HuH-7.5 (cell line): Measurements from ENCODE around the gene LRRC7.
"Not testable (repeated sequence)": the region's sequence is repeated elsewhere in the genome, so short reads cannot be mapped to it uniquely, and the experiment has no call there.

Experiments used
- DNase-seq: peaks from one replicate; pipeline ENCODE4 v3.0.0; 2011; ENCODE audit warnings: low spot score

LRRC7 gene

DNA sequence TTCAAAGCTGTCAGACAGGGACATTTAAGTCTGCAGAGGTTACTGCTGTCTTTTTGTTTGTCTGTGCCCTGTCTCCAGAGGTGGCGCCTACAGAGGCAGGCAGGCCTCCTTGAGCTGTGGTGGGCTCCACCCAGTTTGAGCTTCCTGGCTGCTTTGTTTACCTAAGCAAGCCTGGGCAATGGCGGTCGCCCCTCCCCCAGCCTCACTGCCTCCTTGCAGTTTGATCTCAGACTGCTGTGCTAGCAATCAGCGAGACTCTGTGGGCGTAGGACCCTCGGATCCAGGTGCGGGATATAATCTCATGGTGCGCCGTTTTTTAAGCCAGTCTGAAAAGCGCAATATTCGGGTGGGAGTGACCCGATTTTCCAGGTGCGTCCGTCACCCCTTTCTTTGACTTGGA, 320.3 kb downstream of the LRRC7 start:
- not testable (repeated sequence) for DNase-seq

DNA sequence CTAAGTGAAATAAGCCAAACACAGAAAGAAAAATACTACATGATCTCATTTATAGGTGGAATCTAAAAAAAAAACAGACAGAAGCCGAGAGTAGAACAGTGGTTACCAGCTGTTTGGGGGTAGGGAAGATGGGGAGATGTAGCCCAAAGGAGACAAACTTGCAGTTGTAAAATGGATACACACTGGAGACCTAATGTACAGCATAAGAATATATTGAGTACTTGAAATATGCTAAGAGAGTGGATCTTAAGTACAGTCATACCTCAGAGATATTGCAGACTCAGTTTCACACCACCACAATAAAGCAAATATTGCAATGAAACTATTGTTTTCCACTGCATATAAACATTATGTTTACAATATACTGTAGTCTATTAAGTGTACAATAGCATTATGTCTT, 320.9 kb downstream of the LRRC7 start:
- DNase-seq, result no peak

DNA sequence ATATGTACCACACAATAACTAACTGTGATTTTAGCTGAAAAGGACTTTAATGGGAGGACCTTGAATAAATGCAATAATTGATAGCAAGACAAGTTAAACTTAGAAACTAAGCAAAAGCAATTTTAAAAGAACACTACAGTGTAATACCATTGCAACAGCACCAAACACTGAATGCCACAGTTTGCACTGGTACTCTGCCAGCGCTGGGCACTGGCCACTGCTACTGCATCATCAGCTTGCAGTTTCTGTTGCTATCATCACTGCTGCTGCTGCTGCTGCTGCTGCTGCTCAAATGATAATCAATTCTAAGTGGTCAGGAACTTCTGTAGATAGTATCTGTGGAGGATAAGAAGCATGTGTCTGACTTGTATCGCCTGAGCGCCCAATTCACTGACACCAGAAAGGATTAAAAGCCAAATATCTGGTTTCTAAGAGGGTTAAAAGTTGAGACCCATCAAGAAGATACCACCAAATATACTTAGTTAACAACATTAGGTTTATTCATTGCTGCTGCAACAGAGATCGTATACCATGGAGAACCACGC, 330.8 kb downstream of the LRRC7 start:
- DNase-seq, result no peak

DNA sequence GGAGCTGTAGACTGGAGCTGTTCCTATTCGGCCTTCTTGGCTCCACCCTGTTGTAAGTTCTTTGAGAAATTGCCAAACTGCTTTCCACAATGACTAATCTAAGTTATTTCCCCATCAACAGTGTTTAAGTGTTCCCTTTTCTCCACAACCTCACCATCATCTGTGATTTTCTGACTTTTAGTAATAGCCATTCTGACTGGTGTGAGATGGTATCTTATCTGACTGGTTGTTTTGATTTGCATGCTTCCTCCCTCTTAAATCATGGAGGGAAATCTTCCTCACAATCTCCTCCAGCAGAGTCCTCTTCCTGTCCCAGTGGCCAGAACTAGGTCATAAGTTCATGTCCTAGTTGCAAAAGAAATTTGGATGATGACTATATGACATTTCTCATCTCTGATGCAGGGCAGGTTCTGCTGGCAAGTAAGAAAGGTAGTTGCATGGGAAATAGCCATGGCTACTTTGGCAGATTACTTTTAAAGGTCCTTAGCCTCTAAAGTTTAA, 343.6 kb downstream of the LRRC7 start:
- DNase-seq, result no peak

DNA sequence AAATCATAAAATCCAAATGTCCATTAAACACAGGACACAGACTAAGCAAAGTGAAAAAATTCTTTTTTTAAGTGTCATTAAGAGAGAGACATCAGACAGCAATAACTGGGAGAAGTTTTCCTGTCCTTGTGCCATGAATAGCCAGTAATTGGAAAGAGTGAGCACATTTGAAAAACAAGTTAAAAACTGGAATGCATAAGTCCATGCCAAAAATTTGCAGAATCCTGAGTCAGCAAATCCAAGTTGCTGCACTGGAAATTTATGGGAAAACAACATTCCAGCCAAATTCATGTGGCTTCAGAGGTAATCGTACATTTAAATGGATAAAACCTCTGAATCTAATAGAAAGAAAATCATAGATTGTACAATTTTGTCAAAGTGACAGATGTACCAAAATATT, 346.3 kb downstream of the LRRC7 start:
- DNase-seq, result no peak

DNA sequence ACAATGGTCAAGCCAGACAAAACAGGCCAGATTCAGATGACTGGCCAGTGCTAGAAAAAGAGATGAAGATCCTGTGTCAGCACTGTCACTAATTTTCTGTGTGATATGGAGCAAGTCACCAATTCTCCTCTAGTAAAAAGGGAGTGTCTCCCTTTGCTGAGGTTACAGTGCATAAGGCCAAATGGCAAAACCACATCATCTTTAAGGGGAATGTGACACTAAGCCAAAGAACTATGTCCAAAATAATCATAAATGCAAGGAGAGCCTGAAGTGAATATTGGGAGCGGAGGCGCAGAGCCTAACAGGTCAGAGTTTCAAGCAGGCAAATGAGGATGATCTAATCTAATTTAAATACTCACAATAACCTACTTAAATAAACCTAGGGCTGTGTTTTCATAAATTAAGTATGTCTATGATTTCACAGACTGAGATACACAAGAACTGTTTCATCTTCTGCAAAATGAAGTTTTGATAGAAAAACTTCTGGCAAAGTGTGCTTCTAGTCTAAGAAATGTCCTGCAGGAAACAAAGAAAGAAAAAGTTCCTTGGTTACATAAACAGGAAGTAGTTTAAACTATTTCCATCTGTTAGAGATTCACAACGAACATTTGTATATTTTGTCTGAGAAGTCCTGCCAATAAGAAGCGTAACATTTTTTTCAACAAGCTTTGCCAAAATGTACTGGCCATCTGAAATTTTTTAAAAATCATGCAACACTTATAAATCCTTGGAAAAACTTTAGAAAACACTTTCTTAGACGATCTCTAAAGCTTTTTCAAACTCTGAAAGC, 347.4 kb downstream of the LRRC7 start:
- no peak for DNase-seq

DNA sequence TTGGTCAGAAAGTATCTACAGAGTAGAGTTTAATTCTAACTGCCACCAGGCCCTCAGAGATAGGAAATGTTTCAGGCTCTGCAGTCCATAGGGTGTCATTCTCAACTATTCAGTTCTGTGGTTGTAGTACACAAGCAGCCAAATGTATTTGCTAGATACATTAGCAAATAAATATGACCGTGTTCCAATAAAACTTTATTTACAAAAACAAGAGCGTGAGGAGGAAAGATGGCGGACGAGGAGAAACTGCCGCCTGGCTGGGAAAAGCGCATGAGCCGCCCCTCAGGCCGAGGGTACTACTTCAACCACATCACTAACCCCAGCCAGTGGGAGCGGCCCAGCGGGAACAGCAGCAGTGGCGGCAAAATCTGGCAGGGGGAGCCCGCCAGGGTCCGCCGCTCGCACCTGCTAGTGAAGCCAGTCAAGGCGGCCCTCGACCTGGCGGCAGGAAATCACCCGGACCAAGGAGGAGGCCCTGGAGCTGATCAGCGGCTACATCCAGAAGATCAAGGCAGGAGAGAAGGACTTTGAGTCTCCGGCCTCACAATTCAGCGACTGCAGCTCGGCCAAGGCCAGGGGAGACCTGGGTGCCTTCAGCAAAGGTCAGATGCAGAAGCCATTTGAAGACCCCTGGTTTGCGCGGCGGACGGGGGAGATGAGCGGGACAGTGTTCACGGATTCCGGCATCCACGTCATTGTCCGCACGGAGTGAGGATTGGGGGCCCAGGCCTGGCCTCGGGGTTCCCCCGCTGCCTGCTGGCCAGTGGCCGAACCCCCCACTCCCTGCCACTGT, 351.6 kb downstream of the LRRC7 start:
- no peak for DNase-seq

DNA sequence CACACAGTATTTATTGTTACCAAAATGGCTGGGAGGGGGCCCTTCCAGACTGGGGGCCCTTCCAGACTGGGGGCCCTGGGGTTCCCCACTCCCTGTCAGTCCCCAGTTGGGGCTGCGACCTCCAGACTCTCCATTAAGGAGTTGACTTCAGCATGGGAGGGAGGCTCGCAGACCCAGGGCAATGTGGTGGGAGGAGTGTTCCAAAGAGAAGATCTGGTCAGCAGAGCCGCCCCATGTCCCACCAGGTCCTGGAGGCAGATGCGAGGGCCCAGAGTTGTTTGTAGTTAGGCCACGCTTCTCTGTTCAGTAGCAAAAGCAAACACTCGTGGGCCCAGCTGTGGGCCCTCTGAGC, 352.2 kb downstream of the LRRC7 start:
- DNase-seq, result no peak

DNA sequence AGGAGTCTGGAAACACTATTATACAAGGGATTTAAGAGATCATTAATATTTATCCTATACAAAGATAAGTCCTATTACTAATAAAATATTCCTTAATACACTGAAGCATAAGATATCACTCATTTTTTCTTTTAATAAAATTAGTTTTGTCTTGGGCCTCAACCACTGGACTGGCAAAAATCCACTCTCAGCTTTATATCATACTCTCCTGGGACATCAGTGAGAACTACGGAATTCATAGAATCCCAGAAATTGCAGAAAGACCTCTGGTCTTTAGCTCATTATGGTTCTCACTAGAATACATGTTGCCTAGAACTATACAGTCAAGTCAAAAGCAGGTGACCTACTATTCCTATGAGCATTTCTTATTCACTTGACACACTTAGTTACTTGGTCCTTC, 352.7 kb downstream of the LRRC7 start:
- no peak for DNase-seq

DNA sequence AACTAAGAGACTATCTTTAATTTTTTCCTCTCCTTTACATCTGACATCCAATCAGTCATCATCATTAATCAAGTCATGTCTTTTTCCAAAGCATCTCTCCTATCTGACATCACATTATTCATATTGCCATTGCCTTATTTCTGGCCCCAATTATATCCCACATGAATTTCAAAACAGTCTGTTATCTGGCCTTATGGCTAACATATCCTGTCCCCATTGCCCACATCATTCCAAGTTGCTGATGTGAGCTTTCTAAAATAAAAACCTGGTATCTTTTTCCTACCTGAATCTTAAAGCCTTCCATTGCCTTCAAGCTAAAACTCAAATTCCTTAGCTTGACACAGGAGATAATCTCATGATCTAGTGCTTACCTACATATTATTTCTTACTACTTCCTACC, 353.8 kb downstream of the LRRC7 start:
- DNase-seq, result no peak

DNA sequence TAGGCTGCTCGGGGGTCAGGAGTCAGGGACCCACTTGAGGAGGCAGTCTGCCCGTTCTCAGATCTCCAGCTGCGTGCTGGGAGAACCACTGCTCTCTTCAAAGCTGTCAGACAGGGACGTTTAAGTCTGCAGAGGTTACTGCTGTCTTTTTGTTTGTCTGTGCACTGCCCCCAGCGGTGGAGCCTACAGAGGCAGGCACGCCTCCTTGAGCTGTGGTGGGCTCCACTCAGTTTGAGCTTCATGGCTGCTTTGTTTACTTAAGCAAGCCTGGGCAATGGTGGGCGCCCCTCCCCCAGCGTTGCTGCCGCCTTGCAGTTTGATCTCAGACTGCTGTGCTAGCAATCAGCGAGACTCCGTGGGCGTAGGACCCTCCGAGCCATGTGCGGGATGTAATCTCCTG, 360.5 kb downstream of the LRRC7 start:
- DNase-seq, result not testable (repeated sequence)

DNA sequence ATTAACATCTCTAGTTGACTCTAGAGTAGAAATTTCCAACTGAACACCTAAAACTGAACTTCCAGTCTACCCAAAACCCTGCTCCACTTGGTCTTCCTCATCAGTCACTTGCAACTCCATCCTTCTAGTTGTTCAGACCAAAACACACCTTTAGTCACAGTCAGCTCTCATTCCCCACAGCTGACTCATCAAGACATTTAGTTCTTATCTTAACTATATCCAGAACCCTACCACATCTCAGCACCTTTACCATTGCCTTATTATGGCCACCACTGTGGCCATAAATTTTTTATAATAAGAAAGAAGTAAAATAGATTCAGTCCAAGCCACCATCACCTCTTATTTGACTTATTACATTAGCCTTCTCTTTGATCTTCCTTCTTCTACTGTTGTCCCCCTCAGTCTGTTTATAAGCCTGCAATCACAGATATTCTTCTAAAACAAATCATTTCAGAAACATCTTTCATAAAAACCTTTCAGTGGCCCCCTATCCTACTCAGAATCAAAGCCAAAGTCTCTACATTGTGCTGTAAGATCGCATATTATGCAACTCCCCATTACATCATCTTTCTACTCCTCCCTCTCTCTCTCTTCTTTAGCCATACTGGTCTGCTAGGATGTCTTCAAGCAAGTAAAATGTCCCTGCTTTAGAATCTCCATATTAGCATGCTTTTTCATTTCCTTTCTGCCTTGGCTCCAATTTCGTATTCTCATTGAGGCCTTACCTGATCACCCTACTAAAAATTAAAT, 361.8 kb downstream of the LRRC7 start:
- DNase-seq, result no peak

DNA sequence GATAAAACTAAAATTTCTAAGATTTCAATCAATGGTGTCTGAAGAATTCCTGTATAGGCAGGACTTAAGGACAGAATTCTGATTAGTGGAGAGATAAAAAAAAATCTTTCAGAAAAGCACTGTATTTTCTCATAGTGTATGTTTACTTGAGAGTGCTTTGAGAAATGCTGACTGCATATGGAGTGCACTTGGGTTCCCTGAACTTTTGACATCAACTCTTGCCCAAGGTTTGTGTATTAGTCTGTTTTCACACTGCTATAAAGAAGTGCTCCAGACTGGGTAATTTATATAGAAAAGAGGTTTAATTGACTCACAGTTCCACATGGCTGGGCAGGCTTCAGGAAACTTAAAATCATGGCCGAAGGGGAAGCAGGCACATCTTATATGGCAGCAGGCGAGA, 362.7 kb downstream of the LRRC7 start:
- DNase-seq, result no peak

DNA sequence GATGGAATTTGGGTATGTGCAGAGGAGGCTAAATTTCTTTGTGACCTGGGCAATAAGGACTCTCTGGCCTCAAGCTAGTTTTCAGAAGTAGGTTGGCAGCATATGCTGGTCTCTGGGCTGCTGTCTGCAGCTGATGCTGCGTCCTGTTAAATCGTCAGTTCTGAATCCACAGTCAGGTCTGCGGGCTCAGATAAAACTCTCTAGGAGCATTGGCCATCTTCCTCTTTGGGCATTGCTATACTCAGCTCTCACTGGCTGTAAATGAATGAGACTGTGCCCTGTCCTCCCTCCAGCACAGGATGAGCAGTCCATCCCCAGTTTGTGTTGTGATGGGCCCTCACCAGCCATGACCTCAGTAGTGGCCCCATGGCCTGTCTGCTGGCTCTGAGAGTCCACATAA, 365.0 kb downstream of the LRRC7 start:
- no peak for DNase-seq

DNA sequence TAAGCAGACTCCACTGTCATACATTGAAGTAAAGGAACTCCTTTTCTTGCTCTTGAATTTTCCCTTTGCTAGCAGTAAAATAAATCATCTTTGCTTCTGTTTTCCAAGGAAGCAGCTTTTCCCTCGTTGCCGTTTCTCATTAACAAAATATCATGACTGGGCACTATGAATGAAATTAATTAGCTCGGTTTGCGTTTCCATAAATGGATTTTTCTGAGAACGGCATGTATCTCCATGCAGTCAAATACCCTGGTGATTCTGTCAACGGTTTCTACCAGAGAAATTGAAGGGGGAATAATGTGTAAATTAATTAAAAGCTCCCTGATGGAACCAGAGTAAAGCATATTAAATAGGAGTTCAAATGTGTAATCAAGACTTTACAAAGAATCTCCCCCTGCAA, 372.5 kb downstream of the LRRC7 start:
- no peak for DNase-seq

DNA sequence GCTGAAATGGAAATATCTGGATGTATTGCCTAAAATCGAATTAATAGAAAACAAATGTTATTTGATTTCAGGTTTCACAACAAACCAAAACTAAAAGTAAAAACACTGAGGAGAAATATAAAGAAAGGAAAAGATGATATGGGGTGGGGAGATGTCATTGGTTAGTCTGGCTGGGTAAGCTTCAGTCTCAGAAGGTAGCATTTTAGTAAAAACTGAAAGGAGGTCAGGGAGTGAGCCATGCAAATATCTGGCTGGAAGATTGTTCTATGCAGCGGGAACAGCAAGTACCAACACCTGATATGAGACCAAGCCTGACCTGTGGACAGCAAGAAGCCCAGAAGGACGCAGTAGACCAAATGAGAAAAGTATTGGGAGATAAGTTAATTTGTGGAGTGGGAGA, 373.1 kb downstream of the LRRC7 start:
- no peak for DNase-seq

DNA sequence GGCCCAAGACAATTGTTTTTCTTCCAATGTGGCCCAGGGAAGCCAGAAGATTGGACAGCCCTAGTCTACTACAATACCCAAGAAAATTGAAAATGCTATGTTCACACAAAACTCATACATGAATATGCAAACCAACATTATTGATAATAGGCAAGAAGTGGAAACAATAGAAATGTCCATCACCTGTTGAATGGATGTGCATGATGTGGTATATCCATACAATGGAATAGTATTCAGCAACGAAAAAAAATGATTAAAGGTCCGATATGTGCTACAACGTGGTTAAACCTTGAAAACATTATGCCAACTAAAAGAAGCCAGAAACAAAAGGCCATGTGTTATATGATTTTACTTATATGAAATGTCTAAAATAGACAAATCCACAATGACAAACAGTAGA, 375.3 kb downstream of the LRRC7 start:
- DNase-seq, result no peak

DNA sequence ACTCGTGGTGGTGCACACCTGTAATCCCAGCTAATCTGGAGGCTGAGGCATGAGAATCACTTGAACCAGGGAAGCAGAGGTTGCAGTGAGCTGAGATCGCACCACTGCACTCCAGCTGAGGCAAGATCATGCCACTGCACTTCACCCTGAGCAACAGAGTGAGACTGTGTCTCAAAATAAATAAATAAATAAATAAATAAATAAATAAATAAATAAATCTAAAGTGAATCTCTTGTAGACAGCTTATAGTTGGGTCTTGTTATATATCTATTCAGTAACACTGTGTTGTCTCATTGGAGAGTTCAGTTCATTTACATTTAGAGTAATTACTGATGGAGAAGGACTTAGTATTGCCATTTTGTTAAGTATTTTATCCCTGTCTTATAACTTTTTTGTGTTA, 379.2 kb downstream of the LRRC7 start:
- DNase-seq, result no peak

DNA sequence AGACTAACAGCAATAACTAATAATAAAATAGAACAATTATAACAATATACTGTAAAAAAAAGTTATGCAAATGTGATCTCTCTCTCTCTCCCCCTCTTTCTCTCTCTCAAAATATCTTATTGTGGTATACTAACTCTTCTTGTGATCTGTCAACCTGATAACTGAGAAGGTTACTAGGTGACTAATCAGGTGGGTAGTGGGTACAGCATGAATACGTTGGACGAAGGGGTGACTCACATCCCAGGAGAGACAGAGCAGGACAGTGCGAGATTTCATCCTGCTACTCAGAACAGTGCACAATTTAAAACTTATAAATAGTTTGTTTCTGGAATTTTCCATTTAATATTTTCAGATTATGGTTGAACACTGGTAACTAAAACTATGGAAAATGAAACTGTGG, 380.1 kb downstream of the LRRC7 start:
- DNase-seq, result no peak

DNA sequence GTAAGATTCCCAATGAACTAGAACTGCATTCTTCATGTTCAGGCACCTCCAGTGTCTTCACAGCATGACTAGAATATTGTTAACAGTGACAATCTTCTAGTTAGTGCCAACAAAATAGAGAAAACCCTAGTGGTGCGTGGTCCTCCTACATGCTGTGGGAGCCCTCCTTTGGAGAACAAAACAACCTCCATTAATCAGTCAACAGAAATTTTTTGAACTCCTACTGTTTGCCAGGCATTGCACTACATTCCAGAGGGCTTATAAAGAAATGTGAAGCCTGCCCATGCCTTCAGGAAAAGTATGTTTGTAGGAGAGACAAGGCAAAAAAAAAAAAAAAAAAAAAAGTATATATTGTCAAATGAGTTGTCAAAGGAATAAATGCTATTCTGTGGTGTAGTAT, 385.0 kb downstream of the LRRC7 start:
- no peak for DNase-seq

DNA sequence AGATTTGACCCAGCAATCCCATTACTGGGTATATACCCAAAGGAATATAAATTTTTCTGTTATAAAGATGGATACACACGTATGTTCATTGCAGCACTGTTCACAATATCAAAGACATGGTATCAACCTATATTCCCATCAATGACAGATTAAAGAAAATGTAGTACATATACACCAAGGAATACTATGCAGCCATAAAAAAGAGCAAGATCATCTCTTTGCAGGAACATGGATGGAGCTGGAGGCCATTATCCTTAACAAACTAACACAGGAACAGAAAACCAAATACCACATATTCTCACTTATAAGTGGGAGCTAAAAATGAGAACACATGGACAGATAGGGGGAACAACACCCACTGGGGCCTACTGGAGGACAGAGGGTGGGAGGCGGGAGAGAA, 394.7 kb downstream of the LRRC7 start:
- not testable (repeated sequence) for DNase-seq

DNA sequence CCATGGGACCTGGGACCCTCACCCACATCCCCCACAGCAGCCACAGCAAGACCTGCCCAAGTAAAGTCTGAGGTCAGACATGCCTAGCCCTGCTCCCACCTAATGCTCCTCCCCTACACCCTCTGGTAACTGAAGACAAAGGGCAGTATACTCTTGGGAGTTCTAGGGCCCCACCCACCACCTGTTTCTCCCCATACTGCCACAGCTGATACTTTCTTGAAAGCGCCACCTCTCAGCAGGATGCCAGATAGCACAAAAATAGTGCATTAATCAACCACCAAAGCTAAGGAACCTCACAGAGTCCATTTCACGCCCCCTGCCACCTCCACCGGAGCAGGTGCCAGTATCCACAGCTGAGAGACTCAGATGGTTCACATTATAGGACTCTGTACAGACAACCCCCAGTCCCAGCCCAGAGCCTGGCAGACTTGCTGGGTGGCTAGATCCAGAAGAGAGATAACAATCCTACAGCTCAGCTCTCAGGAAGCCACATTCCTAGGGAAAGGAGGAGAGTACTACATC, 399.6 kb downstream of the LRRC7 start:
- DNase-seq, result no peak
